ENCODE data around the gene BAIAP3.

BAIAP3 gene

DNA sequence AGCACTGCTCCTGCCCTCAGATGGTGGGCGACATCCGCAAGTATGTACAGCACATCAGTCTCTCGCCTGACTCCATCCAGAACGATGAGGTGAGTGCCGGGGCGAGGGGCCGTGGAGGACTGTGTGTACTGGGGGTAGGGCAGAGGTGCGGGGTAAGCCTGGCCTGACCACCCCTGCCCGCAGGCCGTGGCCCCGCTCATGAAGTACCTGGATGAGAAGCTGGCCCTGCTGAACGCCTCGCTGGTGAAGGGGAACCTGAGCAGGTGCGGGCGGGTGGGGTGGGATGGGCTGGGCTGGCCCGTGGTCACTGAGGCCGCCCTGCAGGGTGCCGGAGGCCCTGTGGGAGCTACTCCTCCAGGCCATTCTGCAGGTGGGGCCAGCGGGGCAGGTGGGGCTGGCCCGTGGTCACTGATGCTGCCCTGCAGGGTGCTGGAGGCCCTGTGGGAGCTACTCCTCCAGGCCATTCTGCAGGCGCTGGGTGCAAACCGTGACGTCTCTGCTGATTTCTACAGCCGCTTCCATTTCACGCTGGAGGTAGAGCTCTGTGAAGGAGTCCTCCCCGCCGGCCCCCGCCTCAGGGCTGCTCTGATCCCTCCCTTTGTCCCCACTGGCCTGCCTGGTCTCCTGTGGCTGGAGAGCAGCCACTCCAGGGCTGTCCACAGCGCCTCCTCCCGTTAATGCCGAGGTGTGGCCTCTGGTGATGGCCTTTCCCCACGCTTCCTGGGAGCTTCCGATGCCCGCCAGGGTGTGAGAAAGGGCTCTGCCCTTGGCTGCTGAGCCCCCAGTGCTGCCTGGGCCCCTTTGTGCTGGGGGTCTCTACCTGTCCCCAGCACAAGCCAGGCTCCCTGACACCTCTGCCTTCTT, 13.2 kb downstream of the BAIAP3 start:
- no peak for DNase-seq

DNA sequence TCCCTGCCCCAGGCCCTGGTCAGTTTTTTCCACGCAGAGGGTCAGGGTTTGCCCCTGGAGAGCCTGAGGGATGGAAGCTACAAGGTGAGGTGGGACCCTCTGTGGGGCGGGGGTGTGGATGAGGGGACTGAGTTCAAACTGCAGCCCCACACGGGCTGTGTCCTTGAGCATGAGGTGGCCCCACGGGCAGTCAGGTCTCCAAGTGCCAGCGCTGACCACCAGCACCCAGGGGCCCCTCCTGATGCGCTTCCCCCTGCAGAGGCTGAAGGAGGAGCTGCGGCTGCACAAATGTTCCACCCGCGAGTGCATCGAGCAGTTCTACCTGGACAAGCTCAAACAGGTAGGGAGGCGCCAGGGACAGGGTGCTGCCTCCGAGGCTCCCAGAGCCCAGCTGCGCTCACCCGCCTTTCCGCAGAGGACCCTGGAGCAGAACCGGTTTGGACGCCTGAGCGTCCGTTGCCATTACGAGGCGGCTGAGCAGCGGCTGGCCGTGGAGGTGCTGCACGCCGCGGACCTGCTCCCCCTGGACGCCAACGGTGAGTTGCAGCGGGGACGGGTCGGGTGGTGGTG, 13.9 kb downstream of the BAIAP3 start:
- DNase-seq = no peak

DNA sequence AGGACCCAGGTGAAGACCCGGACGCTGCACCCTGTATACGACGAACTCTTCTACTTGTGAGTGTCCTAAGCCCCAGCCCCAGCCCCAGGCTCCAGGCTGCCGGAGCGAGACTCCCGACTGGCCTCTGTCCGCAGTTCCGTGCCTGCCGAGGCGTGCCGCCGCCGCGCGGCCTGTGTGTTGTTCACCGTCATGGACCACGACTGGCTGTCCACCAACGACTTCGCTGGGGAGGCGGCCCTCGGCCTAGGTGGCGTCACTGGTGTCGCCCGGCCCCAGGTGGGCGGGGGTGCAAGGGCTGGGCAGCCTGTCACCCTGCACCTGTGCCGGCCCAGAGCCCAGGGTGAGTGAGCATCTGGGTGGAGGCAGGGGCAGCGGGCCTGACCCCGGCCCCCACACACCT, 14.5 kb downstream of the BAIAP3 start:
- DNase-seq = no peak

DNA sequence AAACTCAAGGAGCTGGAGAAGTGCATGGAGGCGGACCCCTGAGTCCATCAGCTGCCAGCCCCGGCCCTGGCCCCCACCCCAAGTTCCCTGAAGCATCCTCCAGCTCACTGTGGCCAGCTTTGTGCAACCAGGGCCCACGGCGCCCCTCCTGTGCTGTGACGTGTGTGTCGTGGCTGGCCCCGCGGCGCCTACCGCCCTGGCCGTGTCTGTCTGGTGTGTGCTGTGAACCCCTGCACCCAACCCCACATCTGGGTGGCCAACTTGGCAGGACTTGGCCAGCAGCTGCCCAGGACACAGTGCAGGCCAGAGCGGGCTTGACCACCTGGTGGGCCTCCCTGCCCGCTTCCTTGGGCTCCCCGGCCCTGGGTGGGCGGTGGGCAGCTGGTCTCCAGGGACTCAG, 15.0 kb downstream of the BAIAP3 start:
- DNase-seq = no peak

DNA sequence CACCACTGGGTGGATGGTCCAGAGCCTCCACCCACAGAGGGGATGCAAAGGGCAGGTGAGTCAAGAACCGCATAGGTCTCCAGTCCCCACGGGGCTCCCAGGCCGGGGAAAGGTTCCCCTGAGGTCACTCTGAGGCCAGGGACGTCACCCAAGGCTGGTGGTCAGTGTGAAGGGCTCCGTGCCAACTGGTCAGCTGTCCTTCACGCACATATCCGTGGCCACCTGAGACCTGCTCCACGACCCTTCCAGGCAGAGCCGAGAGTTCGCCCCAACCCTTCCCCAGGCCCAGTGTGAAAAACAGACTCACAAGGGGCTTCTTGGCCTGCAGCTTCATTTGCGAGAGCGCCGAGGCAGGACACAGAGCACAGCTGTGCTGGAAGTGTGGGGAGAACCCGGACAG, 15.5 kb downstream of the BAIAP3 start:
- DNase-seq = no peak

DNA sequence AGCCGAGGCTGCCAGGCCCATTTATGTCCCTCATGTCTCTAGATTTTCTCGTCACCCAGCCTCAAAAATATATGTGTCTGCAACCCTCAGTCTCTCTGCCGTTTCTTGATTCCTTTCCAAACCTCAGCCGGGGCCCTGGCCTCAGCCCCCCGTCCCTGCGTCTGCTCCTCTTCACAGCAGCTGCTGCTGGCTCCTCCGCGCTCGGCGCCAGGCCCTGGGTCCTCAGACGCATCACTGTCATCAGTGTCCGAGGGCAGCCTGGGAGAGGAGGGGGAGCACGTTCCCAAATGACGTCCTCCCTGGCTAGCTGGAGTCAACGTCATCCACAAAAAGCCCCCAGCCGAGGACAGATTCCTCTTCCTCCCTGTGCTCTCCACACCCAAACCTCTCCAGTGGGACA, 15.9 kb downstream of the BAIAP3 start:
- DNase-seq = no peak

DNA sequence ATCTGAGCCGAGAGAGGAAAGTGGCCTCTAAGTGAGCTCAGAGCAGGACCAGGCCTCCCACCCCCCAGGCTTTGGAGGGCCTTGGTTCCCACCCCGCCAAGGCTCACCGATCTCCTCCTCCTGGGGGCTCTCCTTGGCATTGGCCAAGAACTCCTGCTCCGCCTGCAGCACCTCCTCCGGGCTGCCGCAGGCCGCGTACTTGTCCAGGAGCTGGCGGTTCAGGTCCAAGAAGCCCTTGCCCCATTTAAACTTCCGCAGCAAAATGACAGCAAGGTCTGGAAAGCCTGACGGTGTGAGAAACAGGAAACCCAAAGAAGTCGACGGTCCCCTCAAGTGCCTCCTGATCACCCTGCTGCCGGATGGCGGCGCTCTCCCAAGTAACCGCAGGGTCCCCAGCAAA, 16.5 kb downstream of the BAIAP3 start:
- DNase-seq = no peak

DNA sequence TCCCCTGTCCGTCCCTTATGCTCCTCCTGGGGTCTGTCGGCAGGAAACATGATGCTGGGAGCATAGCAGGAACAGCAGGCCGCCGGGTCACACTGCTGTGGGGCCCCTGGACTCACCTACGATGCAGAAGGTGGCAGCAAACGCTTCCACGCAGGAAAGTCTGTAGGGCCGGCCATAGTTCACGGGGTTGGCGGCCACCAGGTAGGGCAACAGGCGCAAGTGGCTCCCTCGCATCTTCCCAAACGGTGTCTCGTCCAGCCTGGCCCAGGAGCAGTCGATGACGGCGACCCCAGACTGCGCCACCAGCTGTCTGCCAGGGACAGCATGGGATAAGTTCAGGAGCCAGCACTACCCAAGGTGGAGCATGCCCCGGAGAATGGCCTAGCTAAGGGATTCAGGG, 17.2 kb downstream of the BAIAP3 start:
- DNase-seq = no peak

DNA sequence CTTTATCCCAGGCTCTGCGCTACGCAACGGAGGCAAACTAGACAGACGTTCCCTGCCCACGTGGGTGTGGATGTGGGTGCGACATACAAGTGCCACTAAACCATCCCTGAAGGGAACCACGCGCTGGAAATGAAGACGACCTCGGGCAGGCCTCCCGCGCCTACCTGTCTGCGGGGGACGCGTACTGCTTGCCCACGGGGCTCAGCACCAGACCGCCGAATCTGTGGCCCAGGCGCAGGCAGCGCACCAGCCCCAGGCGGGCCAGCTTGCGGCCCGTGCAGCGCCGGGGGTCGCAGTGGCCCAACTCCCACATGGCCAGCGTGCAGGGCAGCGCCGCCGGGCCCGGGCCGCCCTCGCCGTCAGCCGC, 17.8 kb downstream of the BAIAP3 start:
- DNase-seq = peak in 4 of 56 donors; percentile 10 to 29 (median 26)

DNA sequence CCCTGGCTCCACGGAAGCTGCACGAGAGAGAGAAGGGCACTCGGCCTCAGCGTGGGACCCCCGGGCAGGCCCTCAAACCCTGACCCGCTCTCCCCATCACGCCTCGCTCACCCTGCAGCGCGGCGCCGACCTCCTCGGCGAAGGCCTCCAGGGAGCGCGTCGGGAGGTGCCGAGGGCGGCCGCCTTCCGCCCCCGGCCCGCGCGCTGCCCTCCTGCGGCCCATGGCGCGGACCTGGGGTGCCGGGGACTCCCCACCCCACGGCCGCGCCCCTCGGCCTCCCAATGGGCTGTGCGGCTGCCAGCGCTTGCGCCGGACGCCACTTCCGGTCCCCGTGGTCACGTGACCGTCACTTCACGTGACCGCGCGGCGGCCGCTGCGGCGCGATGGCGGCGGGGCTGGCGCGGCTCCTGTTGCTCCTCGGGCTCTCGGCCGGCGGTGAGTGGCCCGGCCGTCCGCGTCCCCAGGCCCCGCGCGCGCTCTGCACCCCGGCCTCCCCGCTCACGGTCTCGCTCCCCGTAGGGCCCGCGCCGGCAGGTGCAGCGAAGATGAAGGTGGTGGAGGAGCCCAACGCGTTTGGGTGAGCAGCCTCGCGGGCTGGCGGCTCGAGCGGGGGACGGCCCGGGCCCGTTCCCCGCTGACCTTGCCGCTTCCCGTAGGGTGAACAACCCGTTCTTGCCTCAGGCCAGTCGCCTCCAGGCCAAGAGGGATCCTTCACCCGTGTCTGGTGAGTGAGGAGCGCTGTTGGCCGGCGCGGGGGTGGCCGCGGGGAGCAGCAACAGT, 18.3 kb downstream of the BAIAP3 start, which contains the start of the genes GNPTG and TSR3:
GNPTG (plus strand) TSS at position 350 of the 781 bp plus-strand sequence; CDS start at position 385, 35 bp downstream.
TSR3 (minus strand) TSS at position 297 of the 781 bp plus-strand sequence; CDS start at position 223, 74 bp downstream.
- peak in 52 of 56 donors; percentile 18 to 86 (median 67) for DNase-seq

DNA sequence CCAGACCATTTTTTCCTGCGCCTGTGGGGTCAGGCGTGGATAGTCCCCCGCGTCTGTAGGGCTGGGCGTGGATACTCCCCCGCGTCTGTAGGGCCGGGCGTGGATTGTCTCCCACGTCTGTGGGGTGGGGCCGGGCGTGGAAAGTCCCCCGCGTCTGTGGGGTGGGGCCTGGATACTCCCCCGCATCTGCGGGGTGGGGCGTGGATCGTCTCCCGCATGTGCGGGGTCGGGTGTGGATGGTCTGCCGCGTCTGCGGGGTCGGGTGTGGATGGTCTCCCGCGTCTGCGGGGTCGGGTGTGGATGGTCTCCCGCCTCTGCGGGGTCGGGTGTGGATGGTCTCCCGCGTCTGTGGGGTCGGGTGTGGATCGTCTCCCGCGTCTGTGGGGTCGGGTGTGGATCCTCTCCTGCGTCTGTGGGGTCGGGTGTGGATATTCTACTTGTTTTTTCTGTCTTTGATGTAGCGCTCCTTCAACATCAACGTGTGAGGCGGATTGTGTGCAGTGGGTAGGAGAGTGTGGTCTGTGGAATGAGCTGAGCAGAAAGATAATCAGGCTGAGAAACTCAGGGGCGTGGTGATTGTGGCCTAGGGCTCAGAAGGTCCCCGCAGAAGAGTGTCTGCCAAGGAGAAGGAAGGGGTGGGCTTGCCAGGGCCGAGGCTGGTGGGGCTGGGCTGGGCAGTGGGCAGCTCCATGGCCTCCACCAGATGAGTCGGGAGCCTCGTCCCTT, 21.5 kb downstream of the BAIAP3 start:
- DNase-seq = no peak

DNA sequence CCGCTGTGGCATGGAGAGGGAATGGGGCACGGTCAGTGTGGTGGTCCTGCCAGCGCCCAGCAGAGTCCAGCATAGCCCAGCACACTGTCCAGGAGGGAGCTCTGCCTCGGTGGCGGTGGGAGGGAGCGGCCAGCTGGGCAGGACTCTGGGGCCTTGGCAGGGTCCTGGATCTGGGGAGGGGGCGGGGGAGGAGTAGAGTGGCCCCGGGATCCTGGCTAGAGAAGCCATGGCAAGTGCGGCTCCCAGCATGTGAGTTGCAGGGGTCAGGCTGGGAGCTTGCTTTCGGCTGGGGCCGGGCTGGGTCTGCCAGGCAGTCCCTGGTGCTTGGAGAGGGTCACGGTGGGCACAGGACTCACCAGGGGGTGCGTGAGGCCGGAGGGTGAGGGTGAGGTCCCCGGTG, 22.1 kb downstream of the BAIAP3 start:
- no peak for DNase-seq

DNA sequence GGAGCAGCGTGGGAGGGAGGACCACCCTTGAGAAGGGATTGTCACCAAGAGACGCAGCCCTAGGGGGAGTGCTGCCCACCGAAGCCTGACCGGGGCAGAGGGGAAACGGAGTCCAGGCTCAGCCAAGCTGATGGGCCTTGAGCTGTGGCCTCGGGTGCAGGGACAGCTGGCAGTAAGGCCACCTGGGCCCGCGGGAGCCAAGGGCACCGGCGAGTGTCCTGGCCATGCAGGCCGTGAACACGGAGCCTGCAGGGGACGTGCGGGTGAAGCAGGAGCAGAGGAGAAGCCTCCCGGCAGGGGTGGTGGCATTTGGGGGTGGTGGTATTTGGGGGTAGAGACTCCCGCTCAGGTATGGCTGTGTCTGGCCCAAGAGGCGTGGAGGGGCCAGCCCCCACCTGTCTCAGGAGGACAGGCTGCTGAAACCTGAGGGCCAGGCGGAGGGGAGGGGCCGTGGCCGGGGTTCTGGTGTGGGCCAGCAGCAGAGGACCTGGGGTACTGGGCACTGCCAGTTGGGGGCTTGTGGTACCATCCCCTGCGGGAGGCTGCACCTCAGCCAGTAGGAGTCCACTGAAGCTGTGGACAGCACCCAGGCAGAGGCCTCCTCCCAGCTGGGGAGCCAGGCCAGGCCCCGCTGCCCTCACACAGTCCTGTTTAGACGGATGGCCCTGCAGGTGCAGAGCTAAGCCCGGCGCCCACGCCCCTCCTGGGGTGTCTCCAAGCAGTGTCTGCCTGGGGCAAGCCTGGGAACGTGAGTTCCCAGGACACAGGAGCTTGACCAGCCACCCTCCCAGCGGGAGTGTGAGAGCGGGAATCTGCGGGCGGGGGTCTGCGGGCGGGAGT, 22.8 kb downstream of the BAIAP3 start:
- no peak for DNase-seq

DNA sequence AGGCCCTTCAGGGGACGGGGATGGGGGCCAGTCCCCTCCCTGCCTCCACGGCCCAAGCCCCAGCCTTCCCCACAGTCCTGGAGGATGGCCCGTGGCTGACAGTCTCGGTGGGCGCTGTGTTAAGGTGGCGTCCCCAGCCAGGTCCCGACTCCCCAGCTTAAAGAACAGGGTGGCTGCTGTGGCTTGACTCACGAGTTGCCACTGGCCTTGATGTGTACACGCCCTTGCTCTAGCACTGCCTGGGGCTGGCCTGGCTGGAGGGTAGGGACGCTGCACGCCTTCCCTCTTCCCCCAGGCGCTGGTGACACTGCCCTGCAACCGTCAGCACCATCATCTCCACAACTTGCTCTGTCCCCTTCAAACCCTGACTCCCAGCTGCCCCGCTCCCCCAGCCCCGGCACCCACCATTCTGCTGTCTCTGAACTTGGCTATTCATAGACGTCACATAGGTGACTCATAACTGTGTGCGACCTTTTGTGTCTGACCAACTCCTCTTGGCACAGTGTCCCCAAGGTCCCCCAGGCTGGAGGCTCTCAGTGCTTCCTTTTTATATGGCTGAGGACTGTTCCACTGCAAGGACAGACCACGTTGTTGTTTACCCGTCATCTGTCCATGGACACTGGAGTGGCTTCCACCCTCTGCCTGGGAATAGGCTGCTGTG, 24.6 kb downstream of the BAIAP3 start:
- DNase-seq = no peak

DNA sequence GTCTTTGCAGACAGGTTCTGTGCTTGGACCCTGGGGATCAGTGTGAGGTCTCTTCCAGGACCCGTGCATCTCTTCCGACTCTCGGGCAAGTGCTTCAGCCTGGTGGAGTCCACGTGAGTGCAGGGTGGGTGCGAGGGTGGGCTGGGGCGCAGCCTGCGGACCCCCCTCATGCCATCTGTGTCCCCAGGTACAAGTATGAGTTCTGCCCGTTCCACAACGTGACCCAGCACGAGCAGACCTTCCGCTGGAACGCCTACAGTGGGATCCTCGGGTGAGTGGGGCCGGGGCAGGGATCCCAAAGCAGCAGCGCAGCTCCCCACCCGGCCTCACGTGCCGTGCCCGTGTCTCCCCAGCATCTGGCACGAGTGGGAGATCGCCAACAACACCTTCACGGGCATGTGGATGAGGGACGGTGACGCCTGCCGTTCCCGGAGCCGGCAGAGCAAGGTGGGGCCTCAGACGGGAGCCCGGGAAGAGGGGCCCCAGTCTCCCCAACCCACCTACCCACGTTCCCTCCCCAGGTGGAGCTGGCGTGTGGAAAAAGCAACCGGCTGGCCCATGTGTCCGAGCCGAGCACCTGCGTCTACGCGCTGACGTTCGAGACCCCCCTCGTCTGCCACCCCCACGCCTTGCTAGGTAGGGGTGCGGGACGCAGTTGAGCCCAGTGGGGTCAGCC, 28.4 kb downstream of the BAIAP3 start:
- DNase-seq = no peak

DNA sequence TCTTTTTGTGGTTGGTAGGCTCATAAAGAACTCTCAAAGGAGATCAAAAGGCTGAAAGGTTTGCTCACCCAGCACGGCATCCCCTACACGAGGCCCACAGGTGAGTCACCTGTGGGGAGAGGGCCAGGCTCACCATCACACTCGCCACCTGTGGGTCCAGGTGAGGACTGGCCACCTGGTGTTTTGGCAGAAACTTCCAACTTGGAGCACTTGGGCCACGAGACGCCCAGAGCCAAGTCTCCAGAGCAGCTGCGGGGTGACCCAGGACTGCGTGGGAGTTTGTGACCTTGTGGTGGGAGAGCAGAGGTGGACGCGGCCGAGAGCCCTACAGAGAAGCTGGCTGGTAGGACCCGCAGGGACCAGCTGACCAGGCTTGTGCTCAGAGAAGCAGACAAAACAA, 29.4 kb downstream of the BAIAP3 start:
- DNase-seq = no peak

DNA sequence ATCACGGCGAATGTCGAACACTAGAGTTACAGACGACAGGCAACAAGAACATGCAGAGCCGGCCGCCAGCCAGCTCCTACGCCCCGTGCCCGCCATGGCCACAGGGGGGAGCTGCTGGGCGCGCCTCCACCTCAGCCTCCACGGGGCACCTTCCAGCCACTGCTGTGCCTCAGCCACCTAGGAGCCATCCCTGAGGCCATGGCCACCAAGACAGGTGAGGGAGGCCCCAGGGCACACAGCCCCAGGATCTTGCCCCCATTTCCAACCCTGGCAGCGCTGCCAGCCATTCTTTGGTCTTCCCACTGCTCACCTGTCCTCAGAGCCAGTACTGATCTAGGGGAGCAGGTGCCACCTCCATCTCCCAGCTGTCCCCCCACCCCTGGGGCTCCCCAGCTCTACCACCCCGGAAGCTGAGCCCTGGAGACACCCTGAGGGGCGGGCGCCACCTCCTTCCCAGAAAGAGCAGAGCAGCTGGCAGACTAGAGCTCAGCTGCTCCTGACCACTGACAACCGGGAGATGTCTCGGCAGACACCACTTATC, 30.1 kb downstream of the BAIAP3 start:
- DNase-seq = peak in 5 of 56 donors; percentile 16 to 42 (median 25)

DNA sequence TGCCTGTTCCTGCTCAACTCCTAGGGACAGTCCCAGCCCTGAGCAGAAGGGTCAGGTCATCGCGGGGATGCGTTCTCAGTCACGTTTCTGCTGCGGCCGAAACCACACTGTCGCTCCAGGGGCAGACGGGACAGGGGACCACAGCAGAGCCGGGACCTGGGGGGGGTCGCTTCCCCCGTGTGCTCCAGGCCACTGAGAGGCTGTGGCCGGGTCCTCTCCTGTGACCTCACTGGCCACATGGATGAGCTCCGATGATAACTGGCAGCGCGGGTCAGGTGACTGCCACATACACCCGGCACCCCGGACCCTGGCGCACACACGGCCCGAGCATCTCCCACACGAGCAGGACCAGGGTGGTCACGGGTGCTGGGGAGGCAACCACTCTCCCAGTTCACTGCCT, 31.1 kb downstream of the BAIAP3 start:
- no peak for DNase-seq
